CD14-positive monocyte (primary cell): ENCODE measurements around the gene TRIM44. TPM values are rescaled to one million over a fixed set of nuclear protein-coding genes. Genes with fewer than 3 reads are reported as not detected.

Experiments
- DNase-seq, 3 donors: peaks; one replicate each; pipeline ENCODE4 v3.0.0-alpha.2; 2011 to 2022
- H2AFZ ChIP-seq: 2 replicates; pipeline ENCODE4 v1.6.0; 2012; ENCODE audit warnings: mild to moderate bottlenecking, low read depth, low read length, inconsistent platforms; ENCODE audit not compliant: insufficient read depth, poor library complexity, severe bottlenecking
- H3K27ac ChIP-seq, 2 donors: 1 replicate in 1 of 2; 2 replicates in 1 of 2; pipeline ENCODE4 v1.5.1; 2012 to 2013; ENCODE audit warnings: low read length in 2 of 2, control low read depth in 1 of 2, inconsistent platforms in 1 of 2, low read depth in 1 of 2, mild to moderate bottlenecking in 1 of 2
- H3K27me3 ChIP-seq, 2 donors: one replicate each; pipeline versions ENCODE4 v1.6.0 to v1.6.1; 2011 to 2013; ENCODE audit warnings: low read length in 2 of 2; ENCODE audit not compliant: control insufficient read depth in 2 of 2, insufficient read depth in 2 of 2
- H3K36me3 ChIP-seq, 2 donors: replicated peaks in 1 of 2; 1 replicate in 1 of 2; 2 replicates in 1 of 2; pipeline versions ENCODE4 v1.5.1 to v1.6.1; 2012 to 2013; ENCODE audit warnings: low read length in 2 of 2, control low read depth in 1 of 2, inconsistent platforms in 1 of 2, mild to moderate bottlenecking in 1 of 2; ENCODE audit not compliant: insufficient read depth in 2 of 2, control insufficient read depth in 1 of 2
- H3K4me1 ChIP-seq, 2 donors: 1 replicate in 1 of 2; 2 replicates in 1 of 2; pipeline versions ENCODE4 v1.5.1 to v1.6.1; 2012 to 2013; ENCODE audit warnings: low read length in 2 of 2, control low read depth in 1 of 2, inconsistent platforms in 1 of 2, mild to moderate bottlenecking in 1 of 2, moderate library complexity in 1 of 2; ENCODE audit not compliant: insufficient read depth in 2 of 2, control insufficient read depth in 1 of 2
- H3K4me2 ChIP-seq: replicated peaks from 2 replicates; pipeline ENCODE3; 2012; ENCODE audit warnings: low read length, moderate library complexity, mild to moderate bottlenecking; ENCODE audit not compliant: poor library complexity, severe bottlenecking; ENCODE audit errors: extremely low read depth
- H3K4me3 ChIP-seq, 3 experiments: fragments of 200-600 bp in 1 of 3; sonication (generic) in 1 of 3; replicated peaks in 1 of 3; 1 replicate in 2 of 3; 2 replicates in 1 of 3; pipeline ENCODE4 v1.5.1; 2011 to 2013; ENCODE audit warnings: low read length in 3 of 3, mild to moderate bottlenecking in 3 of 3, control low read depth in 2 of 3, low read depth in 2 of 3, inconsistent platforms in 1 of 3, moderate library complexity in 1 of 3
- H3K79me2 ChIP-seq: 2 replicates; pipeline ENCODE4 v1.6.0; 2012; ENCODE audit warnings: mild to moderate bottlenecking, control low read depth, inconsistent platforms, low read length, moderate library complexity; ENCODE audit not compliant: insufficient read depth
- H3K9ac ChIP-seq: 2 replicates; pipeline ENCODE4 v1.6.0; 2017; ENCODE audit warnings: low read length, mild to moderate bottlenecking; ENCODE audit not compliant: insufficient read depth, poor library complexity, severe bottlenecking
- H3K9me3 ChIP-seq, 2 donors: replicated peaks in 1 of 2; 1 replicate in 1 of 2; 2 replicates in 1 of 2; pipeline versions ENCODE4 v1.5.1 to v1.6.1; 2012 to 2013; ENCODE audit warnings: low read length in 2 of 2, control low read depth in 1 of 2; ENCODE audit not compliant: control insufficient read depth in 1 of 2, insufficient read depth in 1 of 2
- H4K20me1 ChIP-seq: 2 replicates; pipeline ENCODE4 v1.6.0; 2012; ENCODE audit warnings: mild to moderate bottlenecking, low read length, control low read depth, moderate library complexity; ENCODE audit not compliant: insufficient read depth
- H3K27ac Mint-ChIP-seq, 7 donors: one replicate each; pipeline ENCODE4 v1.8.0; 2020; ENCODE audit warnings: mild to moderate bottlenecking in 7 of 7, mixed read lengths in 7 of 7, moderate library complexity in 6 of 7, inconsistent platforms in 2 of 7
- H3K27me3 Mint-ChIP-seq, 3 donors: one replicate each; pipeline ENCODE4 v1.8.0; 2021 to 2022; ENCODE audit warnings: low read depth in 3 of 3, mild to moderate bottlenecking in 3 of 3, mixed read lengths in 3 of 3, moderate library complexity in 3 of 3, inconsistent platforms in 1 of 3
- H3K36me3 Mint-ChIP-seq, 2 donors: one replicate each; pipeline ENCODE4 v1.8.0; 2020; ENCODE audit warnings: mixed read lengths in 2 of 2, inconsistent platforms in 1 of 2, mild to moderate bottlenecking in 1 of 2
- H3K4me1 Mint-ChIP-seq: one replicate; pipeline ENCODE4 v1.8.0; 2020; ENCODE audit warnings: mild to moderate bottlenecking, mixed read lengths
- H3K4me3 Mint-ChIP-seq, 2 donors: one replicate each; pipeline ENCODE4 v1.8.0; 2020; ENCODE audit warnings: mild to moderate bottlenecking in 2 of 2, mixed read lengths in 2 of 2, moderate library complexity in 1 of 2
- H3K9me3 Mint-ChIP-seq, 7 donors: one replicate each; pipeline ENCODE4 v1.8.0; 2020 to 2022; ENCODE audit warnings: mixed read lengths in 7 of 7, mild to moderate bottlenecking in 6 of 7, moderate library complexity in 6 of 7, inconsistent platforms in 2 of 7
- CTCF ChIP-seq: fragments of 200-600 bp; IDR thresholded peaks from one replicate; pipeline ENCODE4 v1.8.0; 2022; ENCODE audit warnings: antibody characterized with exemption, mild to moderate bottlenecking
- WGBS: methylation state at CpG from one replicate; pipeline ENCODE4 v1.1.5; 2013; ENCODE audit warnings: missing lambda C conversion rate; ENCODE audit not compliant: insufficient coverage; 5-methylcytosine and 5-hydroxymethylcytosine counted together
- intact Hi-C, 2 donors: fragments of 100-400 bp; cut with micrococcal nuclease; formaldehyde crosslinking; loops; one replicate each; pipeline versions ENCODE4 v1.15.0 to v1.15.1; 2023
- polyA plus RNA-seq, 3 donors: library from polyadenylated mRNA; depleted of rRNA in 1 of 3; unstranded in 2 of 3; stranded (reverse) in 1 of 3; fragments of 300-500 nt in 2 of 3; fragments of >200 nt in 1 of 3; fragmentation: Illumina TruSeq in 2 of 3; gene quantifications; 1 replicate in 2 of 3; 2 replicates in 1 of 3; pipeline ENCODE4 v1.2.3, GENCODE V29; 2012 to 2021

The TRIM44 gene
- polyA plus RNA-seq, 3 donors, result 25.3 to 47.1 (median 45.9) TPM

GRCh38 chr11:35839368-35840161, 177.0 kb downstream of the TRIM44 start:
- Histone ChIP-seq H3K27ac (no peak overlapping the region), H4K20me1 (no peaks in the 10 kb centered on the region), H2AFZ (no peak overlapping the region), H3K4me3 (no peak overlapping the region), H3K9me3 (no peaks in the 10 kb centered on the region), H3K36me3 (no peaks in the 10 kb centered on the region), H3K4me1 (no peaks in the 10 kb centered on the region), H3K4me2 (no peak overlapping the region), H3K27me3 (no peaks in the 10 kb centered on the region), H3K79me2 (no peaks in the 10 kb centered on the region), H3K9ac (no peak overlapping the region)
- TF ChIP-seq CTCF, result no peak
- no peaks in the 10 kb centered on the region for H3K36me3 Mint-ChIP-seq
- intact Hi-C loops, result no loop called here
- peaks cover 0 to 5% (median 3%) of the 10 kb centered on the region in 7 donors for H3K9me3 Mint-ChIP-seq
- H3K27ac Mint-ChIP-seq, result no peak overlapping the region
- no peak overlapping the region for H3K4me3 Mint-ChIP-seq
- no peaks in the 10 kb centered on the region for H3K4me1 Mint-ChIP-seq
- no CpG with 5 or more reads among the region's 4 CpGs for WGBS
- peaks cover 2 to 12% (median 8%) of the 10 kb centered on the region in 3 donors for H3K27me3 Mint-ChIP-seq
- DNase-seq, result no peak

GRCh38 chr11:35841733-35842132, 179.2 kb downstream of the TRIM44 start:
- Mint-ChIP-seq H3K27ac (no peak overlapping the region), H3K4me3 (no peak overlapping the region), H3K27me3 (peaks cover 2 to 14% (median 8%) of the 10 kb centered on the region in 3 donors), H3K9me3 (peaks cover 0 to 5% (median 3%) of the 10 kb centered on the region in 7 donors), H3K4me1 (no peaks in the 10 kb centered on the region), H3K36me3 (no peaks in the 10 kb centered on the region)
- no peaks in the 10 kb centered on the region for H3K79me2 ChIP-seq
- no peaks in the 10 kb centered on the region for H3K9me3 ChIP-seq
- H3K27ac ChIP-seq, result no peak overlapping the region
- H3K4me1 ChIP-seq, result no peaks in the 10 kb centered on the region
- no peak for DNase-seq
- TF ChIP-seq CTCF, result no peak
- no peak overlapping the region for H3K9ac ChIP-seq
- no CpG with 5 or more reads among the region's 3 CpGs for WGBS
- no peak overlapping the region for H3K4me3 ChIP-seq
- no peak overlapping the region for H3K4me2 ChIP-seq
- no peaks in the 10 kb centered on the region for H3K36me3 ChIP-seq
- no peaks in the 10 kb centered on the region for H3K27me3 ChIP-seq
- intact Hi-C loops, result no loop called here
- no peak overlapping the region for H2AFZ ChIP-seq
- no peaks in the 10 kb centered on the region for H4K20me1 ChIP-seq
